IPS DF 19.7 (cell line): Measurements from ENCODE around the gene CLDN5.

Experiments used
- DNase-seq: peaks from one replicate; pipeline ENCODE4 v3.0.0-alpha.2; 2013; ENCODE audit warnings: low read depth, low spot score

The CLDN5 gene

DNA sequence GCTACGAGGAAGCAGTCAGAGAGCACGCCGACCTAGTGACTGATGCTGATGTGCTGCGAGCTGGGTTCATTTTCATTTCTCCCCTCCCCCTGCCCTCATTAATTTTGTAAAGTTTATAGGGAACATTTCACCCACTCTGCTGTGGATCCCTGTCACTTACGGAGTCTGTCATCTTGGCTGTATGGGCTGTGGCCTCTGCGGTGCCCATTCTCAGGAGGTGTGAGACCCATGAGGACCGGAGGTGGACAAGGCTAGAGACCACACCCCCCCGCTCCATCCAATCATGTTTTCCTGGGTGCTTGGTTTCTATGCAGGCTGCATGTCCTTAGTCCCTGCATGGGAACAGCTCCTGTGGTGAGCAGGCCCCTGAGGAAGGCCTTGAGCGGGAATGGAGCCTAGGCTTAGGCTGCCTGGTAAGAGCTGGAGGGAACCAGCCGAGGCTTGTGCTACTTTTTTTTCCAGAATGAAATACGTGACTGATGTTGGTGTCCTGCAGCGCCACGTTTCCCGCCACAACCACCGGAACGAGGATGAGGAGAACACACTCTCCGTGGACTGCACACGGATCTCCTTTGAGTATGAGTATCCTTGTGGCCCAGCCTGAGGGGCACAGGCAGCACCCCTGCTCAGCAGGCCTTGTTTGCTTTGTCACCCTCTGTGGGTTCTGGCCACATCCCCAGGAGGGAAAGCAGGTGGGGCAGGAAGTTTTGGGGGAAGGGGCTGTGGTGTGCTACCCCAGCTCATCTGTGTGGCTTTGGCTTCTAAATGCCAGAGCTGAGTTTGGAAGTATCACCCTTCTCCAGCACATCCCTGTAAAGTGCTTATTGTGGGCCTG is 19.1 kb downstream of the CLDN5 start:
- DNase-seq, result no peak

GRCh38 chr22:19503869-19504268 is 20.3 kb downstream of the CLDN5 start:
- DNase-seq, result no peak

- no peak for DNase-seq
Measured at GRCh38 chr22:19503367-19503766, 20.8 kb downstream of the CLDN5 start.

GRCh38 chr22:19501897-19502447 is 22.2 kb downstream of the CLDN5 start:
- DNase-seq, result no peak

DNA sequence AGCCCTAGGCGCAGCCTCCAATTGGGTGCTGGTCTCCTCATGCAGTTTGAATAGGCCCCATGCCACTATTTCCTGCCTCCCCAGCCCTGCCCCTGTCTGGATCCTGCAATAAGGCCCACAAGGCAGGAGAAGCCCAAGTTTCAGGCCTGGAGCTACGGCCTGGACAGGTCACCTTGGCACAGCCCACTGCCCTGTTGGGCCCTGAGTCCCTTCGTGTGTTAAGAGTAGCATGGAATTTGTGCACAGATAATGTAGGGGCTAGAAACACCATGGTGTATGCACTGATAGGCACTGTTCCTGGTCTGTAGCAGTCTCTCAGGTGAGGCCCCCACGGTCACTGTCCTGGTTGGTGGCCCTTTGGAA is 24.3 kb downstream of the CLDN5 start:
- DNase-seq, result no peak

GRCh38 chr22:19499236-19499879 is 24.9 kb downstream of the CLDN5 start:
- DNase-seq, result no peak

GRCh38 chr22:19498866-19499190 is 25.4 kb downstream of the CLDN5 start:
- DNase-seq, result no peak

GRCh38 chr22:19498154-19498865 is 25.9 kb downstream of the CLDN5 start:
- no peak for DNase-seq

GRCh38 chr22:19497245-19497644 is 27.0 kb downstream of the CLDN5 start:
- no peak for DNase-seq

DNA sequence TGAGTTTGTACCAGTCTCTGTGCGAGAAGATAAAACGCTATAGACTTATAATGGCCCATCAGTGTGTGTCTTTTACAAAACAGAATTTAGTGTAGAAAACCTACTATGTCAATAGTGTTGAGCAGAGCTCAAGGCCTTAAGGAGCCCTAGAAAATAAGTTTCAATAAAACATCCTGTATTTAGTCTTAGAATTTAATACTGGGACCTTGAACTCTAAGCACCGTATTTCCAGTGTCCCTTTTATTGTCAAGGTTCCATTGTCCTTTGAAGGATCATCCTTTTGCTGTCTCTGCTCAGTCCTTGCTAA is 27.9 kb downstream of the CLDN5 start:
- DNase-seq, result no peak

DNA sequence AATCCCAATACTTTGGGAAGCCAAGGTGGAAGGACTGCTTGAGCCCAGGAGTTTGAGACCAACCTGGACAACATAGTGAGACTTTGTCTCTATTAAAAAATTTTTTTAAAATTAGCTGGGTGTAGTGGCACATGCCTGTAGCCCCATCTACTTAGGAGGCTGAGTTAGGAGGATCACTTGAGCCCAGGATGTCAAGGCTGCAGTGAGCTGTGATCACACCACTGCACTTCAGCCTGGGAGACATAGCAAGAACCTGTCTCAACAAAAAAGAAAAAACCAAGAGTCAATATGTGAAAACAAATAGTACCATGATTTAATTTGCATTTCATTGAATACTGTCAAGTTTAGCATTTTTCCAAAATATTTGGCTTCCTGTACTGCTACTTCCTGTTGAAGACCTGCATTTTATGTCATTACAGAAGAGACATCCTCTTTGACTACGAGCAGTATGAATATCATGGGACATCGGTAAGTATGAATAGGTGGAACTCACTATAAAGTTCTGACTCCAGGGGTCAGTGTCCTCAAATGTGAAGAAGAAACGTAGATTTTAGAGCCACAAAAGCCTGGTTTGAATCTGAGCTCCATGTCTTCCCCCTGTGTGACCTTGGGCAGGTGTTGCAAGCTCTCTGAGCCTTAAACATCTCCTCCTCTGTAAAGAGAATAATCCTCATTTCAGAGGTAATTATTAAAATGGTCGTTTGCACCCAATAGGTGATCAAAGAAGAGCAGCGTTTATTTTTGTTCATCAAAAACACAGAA is 28.5 kb downstream of the CLDN5 start:
- DNase-seq, result no peak

DNA sequence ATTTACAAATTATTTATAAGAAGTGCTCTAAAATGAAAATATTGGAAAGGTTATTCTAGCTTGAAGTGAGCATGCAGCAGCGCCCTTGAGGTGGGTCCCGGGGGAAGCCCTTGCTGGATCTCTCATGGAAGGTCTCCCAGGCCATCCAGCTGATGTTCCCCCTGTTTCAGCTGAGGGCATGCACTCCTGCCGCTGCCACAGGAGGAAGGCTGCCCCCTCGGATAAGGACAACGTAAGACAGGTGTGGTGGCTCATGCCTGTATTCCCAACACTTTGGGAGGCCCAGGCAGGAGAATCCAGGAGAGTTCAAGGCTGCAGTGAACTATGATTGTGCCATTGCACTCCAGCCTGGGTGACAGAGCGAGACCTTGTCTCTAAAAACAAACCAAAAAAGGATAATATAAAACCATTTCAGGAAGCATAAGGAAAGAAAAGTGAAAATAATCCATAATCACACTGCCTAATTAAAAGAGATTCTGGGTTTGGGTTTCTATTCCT is 29.5 kb downstream of the CLDN5 start:
- no peak for DNase-seq

DNA sequence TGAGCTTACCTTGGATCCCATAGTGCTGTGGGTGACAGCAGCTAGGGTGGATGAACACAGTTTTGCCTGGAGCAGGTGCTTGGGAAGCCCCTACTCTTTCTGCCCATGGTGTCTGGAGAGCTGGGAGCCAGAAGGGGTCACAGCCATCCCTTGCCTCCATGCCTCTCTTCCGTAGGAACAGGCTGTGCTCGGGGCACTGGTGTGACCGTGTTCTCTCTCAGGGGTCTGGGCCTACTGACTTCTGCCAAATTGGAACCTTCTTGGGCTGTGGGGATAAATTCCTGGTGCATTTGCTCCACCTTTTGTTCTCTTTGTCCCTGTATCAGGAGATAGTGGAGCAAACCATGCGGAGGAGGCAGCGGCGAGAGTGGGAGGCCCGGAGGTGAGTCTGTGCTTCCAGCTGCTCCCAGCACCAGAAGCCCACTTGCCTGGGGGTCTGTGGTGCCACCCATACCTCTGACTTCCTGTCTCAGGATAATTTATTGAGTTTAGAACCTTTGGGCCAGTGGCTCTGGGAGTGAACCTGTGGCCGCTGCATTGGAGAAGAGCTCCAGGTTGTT is 30.1 kb downstream of the CLDN5 start:
- DNase-seq, result no peak

DNA sequence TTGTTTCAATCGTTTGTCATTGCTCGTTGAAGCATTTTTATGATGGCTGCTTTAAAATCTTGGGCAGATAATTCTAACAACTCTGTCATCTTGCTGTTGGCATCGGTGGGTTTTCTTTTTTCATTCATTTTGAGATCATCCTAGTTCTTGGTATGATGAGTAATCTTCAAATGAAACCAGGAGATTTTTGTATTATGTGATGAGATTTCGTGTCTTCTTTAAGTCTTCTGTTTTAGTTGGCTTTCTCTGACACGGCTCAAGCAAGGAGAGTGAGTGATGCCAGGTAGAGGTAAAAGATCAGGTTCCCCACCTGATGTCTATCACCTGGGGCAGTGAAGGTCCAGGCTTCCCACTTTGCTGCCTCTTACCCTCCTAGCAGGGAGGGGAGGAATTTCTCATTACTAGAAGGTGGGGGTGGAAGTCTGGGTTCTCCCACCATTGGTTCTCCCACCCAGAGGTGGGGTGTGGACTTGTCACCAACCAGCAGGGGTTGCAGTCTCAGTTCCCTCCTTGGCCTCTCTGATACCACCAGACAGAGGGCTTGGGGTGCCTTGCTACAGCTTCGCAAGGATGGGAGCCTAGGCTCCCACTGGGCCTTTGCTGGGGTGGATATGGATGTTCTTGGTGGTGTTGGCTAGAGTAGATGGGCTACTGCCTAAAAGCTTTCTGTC is 31.6 kb downstream of the CLDN5 start:
- no peak for DNase-seq

DNA sequence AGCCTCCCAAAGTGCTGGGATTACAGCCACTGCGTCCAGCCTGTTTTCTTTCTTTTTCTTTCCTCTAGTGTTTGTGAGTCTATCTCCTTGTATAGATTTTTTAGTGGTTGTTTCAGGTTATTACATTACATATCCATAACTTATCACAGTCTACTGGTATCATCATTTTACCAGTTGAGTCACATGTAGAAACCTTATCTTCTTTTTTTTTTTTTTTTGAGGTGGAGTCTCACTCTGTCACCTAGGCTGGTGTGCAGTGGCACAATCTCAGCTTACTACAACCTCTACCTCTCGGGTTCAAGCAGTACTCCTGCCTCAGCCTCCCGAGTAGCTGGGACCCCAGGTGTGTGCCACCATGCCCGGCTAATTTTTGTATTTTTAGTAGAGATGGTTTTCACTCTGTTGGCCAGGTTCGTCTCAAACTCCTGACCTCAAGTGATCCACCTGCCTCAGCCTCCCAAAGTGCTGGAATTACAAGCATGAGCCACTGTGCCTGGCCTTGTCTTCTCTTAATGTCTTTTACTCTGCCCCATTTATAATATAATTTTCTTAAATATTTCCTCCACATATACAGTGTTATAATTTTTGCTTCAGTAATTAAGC is 33.5 kb downstream of the CLDN5 start:
- DNase-seq, result no peak

GRCh38 chr22:19488884-19489843 is 35.0 kb downstream of the CLDN5 start:
- DNase-seq, result no peak

DNA sequence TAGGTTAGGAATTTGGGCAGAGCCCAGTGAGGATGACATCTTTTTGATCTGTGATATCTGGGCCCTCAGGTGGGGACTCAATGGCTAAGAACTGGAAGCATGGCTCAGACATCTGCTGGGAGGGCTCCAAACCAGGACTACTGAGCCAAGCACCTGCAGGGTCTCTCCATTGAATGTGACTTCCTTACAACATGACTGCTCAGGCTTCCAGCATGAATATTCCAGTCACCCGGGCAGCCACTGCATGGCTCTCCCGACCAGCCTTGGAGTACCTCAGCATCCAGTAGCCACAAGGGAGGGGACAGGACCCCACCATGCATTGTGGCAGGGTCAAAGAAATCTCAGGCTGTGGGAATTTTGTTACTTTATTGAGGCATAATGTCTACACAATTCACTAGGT is 35.9 kb downstream of the CLDN5 start:
- no peak for DNase-seq

- DNase-seq, result no peak
Measured at GRCh38 chr22:19483481-19484244, 40.5 kb downstream of the CLDN5 start.

GRCh38 chr22:19482297-19482696 is 41.9 kb downstream of the CLDN5 start:
- no peak for DNase-seq
